RKO (cell line): ENCODE data around the gene ZPR1.
"Not testable (repeated sequence)": the region's sequence is repeated elsewhere in the genome, so short reads cannot be mapped to it uniquely, and the experiment has no call there.

Source experiments
- DNase-seq: peaks from one replicate; pipeline ENCODE4 v3.0.0-alpha.2; 2016; ENCODE audit warnings: low spot score

ZPR1 gene

GRCh38 chr11:116823031-116823843, 35.4 kb upstream of the ZPR1 start, which contains the start of gene APOA4:
APOA4 (minus strand) TSS chr11:116823304; CDS start chr11:116823191, 113 bp downstream.
- no peak for DNase-seq

- no peak for DNase-seq
Measured at GRCh38 chr11:116822575-116822974, 34.8 kb upstream of the ZPR1 start.

- no peak for DNase-seq
Measured at GRCh38 chr11:116821050-116821918, 33.5 kb upstream of the ZPR1 start.

- no peak for DNase-seq
Measured at GRCh38 chr11:116819049-116819448, 31.2 kb upstream of the ZPR1 start.

GRCh38 chr11:116814502-116814901, 26.7 kb upstream of the ZPR1 start:
- no peak for DNase-seq

GRCh38 chr11:116813781-116814471, 26.1 kb upstream of the ZPR1 start:
- DNase-seq: no peak

GRCh38 chr11:116813170-116813569, 25.3 kb upstream of the ZPR1 start:
- no peak for DNase-seq

- DNase-seq: no peak
Measured at GRCh38 chr11:116812109-116812508, 24.3 kb upstream of the ZPR1 start.

- DNase-seq: no peak
Measured at GRCh38 chr11:116811194-116811593, 23.4 kb upstream of the ZPR1 start.

GRCh38 chr11:116808262-116809175, 20.7 kb upstream of the ZPR1 start:
- DNase-seq: no peak

GRCh38 chr11:116807601-116808261, 19.9 kb upstream of the ZPR1 start:
- no peak for DNase-seq

- DNase-seq: no peak
Measured at GRCh38 chr11:116804001-116804400, 16.2 kb upstream of the ZPR1 start.

- not testable (repeated sequence) for DNase-seq
Measured at GRCh38 chr11:116801662-116802061, 13.8 kb upstream of the ZPR1 start.

GRCh38 chr11:116800610-116801009, 12.8 kb upstream of the ZPR1 start:
- no peak for DNase-seq

- DNase-seq: no peak
Measured at GRCh38 chr11:116798368-116798767, 10.5 kb upstream of the ZPR1 start.

GRCh38 chr11:116797816-116798215, 10.0 kb upstream of the ZPR1 start:
- no peak for DNase-seq

- no peak for DNase-seq
Measured at GRCh38 chr11:116796548-116796947, 8.7 kb upstream of the ZPR1 start.

GRCh38 chr11:116794851-116795250, 7.0 kb upstream of the ZPR1 start:
- DNase-seq: no peak

GRCh38 chr11:116793772-116794097, 5.9 kb upstream of the ZPR1 start:
- DNase-seq: no peak

- peak; percentile 81 for DNase-seq
Measured at GRCh38 chr11:116792869-116793771, 5.3 kb upstream of the ZPR1 start.
